ENCODE data around the gene HCFC2.
A peak's percentile ranks its signal among the peaks of the same experiment; 100 is the strongest.

HCFC2 gene

GRCh38 chr12:104126548-104126947, 62.2 kb downstream of the HCFC2 start:
- no peak for DNase-seq

GRCh38 chr12:104130760-104131159, 66.4 kb downstream of the HCFC2 start:
- no peak for DNase-seq

DNA sequence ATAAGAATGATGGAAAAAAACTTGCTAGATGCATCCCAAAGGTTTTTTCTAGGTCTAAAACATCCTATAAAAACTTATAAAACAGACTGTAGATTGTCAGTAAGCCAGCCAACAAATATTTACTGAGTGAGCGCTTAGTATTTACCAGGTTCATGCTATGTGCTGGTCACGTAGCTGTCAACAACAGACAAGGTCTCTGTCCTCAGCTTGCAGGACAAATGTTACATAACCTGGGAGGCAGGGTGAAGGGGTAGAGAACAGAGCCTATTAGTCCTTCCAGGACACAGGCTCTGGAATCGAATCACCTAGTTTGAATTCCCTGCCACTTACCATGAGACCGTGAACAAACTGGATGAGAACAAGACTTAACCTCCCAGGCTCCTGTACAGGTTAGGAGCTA, 67.3 kb downstream of the HCFC2 start:
- no peak for DNase-seq

DNA sequence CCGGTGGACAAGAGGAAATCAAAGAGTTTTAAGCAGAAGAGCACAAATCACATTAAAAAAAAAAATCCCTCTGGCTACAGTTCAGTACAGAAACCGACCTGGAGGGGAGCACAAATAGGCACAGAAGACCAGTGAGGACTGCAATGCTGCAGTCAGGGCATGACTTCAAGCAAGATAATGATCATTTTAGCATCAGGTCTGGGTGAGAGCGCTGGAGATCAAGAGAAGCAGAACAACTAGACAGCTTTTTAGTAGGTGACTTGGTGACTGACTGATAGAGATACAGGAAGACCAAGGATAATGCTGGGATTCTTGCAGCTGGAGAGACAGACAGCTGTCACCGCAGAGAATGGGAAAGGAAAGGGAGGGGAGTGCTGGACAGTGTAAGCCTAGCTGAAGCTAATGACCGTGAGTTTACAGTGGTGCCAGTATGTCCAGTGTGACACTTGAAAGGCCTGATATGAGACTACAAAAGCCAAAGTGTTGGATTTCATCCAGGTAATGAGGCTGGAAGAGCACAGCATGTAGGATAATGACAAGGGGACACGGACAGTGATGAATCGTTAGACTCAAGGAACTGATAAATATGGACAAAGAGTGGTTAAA, 68.1 kb downstream of the HCFC2 start:
- no peak for DNase-seq

DNA sequence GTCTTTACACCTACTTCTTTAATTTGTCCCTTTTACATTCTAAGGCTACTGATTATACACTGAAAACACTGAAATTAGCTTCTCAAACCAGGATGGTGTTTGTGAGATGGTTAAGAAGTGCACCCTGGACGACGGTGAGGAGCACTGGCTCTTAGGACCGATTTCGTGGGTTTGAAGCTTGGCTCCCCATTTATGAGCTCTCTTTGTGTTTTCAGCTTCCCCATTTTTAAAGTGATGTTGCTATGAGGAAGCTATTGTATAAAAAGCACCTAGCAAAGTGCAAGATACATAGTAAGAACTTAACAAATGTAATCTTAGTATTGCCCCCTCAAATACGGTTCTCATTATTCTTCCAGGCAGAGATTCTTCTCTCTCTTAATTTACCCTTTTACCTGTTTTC, 69.0 kb downstream of the HCFC2 start:
- DNase-seq = no peak

GRCh38 chr12:104133866-104134265, 69.5 kb downstream of the HCFC2 start:
- DNase-seq = no peak

GRCh38 chr12:104134882-104135281, 70.6 kb downstream of the HCFC2 start:
- DNase-seq = no peak

DNA sequence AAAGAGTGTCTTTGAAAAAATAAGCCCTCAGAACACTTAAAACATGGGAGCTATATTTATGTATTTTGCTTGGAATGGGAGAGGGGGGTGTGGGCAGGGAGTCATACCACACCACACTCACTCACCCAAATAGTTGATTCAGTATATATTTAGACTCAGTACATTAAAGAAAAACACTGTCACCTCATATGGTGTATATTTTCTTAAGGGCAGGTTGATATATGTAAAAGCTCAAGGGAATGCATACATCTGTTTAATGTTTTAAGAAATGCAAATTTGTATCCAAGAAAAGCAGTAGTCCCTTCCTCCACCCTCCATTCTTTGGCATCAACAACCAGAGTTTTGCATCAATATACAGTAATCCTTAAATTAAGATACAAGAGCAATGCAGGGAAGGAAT, 72.2 kb downstream of the HCFC2 start:
- no peak for DNase-seq

DNA sequence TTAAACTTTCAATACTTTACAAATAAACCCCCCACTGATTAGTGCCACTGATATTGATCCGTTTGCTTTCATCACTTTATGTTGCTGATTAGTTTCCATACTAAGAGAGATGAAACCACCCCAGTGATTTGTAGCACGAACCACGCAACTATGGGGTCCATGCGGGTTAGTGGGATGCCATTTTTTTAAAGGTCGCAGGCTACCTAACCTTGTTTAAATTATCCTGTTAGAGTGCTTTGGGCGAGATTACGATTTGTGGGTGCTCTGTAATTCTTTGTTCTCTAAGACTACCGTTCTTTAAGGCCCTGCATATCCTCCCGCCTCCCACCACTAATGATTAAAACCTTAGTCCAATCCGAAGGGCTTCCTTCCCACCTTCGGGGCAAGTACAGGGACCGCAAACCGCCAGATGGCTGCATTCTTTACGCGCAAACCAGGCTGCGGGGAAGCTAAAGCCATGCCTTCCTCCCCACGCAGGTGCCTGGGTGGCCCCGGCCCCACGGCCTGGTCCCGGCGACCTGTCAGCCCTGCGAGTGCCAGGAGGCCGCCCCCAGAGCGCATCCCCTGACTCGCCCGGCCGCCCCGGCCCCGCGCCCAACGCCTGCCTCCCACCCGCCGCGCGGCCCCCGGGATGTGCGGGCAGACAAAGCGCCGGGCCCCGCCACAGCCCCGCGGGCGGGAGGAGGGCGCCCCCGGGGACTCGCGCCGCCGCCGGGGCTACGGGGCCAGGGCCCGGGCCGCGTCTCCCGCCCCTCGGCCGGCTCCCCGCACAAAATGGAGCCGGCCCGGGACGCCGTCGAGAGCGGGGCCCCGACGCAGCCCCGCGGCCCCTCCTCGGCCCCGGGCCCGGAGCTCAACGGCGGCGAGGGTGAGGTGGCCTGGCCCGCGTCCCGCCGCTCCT, 72.9 kb downstream of the HCFC2 start:
- DNase-seq = no peak

DNA sequence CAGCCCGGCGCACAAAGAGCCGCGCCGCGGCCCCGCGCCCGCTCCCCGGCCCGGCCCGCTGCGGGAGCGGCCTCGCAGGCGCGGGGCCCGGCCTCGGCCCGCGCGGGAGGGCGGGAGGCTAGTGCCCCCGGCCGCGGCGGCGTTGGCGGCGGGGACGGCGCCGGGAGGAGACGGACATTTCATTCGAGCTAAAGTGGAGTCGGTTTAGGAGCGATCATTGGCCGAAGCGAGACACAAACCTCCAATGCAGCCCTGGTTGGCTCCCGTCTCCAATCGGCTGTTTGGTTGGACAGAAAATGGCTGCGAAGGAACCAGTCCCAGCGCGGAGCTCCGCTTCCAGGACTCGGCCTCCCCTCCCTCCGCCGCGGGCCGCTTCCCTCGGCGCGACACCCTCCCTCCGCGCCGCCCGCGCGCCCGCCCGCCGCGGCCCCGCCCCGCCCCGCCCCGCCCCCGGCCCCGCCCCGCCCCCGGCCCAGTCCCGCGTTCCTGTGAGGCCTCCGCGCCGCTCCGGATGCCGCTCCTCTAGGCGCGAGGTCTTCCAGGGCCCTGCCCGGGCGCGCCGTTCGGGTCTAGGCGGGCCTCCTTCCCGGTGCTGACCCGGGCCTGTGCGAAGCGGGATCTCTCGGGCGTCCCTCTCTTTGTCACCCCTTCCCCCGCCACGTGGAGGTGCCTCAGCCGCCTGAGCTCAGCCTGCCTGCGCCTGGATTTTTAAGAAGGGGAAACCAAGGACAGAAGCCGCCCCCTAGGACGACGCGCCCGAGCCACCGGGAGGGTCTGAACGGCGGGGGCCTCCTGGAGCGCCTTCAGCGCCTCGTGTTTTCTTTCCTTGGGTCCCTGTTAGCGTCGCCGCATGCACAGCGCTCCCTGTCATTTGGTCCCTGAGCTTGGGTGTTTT, 73.8 kb downstream of the HCFC2 start, which contains the start of gene NFYB:
TSS of gene NFYB (minus strand) at position 309 of the 895 bp plus-strand sequence. CDS start 2,757 bp downstream, outside the sequence.
- DNase-seq = peak; percentile 86

DNA sequence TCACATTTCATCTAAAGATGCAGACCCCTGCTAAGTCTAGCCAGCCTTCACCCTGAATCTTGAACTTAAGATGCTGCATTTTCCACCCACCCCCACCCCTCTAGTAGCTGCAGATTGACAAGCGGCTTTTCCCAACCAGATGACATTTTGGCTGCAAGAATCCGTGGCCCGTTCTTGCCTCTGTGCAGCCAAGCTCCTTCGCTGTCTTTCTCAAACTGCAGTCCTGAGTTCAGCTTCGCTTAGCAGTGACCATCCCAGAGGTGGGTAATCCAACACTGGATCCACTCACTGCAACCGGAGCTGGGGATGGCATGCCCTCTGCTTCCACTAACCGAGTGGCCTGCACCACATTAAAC, 74.4 kb downstream of the HCFC2 start:
- DNase-seq = no peak

GRCh38 chr12:104142543-104142942, 78.2 kb downstream of the HCFC2 start:
- no peak for DNase-seq

- DNase-seq = no peak
Observed at GRCh38 chr12:104143002-104143401, 78.7 kb downstream of the HCFC2 start.

DNA sequence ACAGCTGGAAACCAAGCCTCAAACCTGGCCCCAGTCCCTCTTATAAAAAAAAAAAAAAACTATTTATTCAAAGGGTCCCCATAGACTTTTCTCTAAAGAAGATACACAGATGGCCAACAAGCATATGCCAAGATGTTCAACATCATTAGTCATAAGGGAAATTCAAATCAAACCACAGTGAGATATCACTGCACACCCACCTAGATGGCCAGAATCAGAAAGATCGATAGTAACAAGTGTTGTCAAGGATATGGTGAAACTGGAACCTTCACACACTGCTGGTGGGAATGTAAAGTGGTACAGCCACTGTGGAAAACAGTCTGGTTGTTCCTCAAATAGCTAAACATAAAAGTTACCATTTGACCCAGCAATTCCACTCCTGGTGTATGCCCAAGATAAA, 79.6 kb downstream of the HCFC2 start:
- DNase-seq = no peak

GRCh38 chr12:104147346-104147745, 83.0 kb downstream of the HCFC2 start:
- DNase-seq = no peak

- no peak for DNase-seq
Observed at GRCh38 chr12:104150416-104150815, 86.1 kb downstream of the HCFC2 start.

GRCh38 chr12:104152685-104153241, 88.4 kb downstream of the HCFC2 start:
- DNase-seq = no peak

DNA sequence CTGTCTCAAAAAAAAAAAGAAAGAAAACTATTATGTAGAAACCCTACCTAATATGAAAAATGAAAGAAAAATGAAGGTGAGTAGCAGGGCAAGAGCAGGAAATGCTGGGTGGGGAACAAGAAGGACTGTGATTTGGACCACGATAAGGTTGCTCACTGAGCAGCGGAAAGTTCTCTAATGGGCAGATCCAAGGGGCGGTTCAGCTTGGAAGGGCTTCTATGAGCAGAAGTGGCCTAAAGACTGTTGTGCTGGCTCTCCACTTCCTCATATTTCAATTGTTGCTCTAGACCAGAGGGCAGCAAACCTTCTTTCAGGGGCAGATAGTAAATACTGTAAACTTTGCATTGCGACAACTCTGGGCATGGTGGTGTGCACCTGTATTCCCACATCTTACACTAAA, 90.0 kb downstream of the HCFC2 start:
- no peak for DNase-seq

- peak; percentile 83 for DNase-seq
Observed at GRCh38 chr12:104154806-104155205, 90.5 kb downstream of the HCFC2 start.
